Measurements from ENCODE around the gene MCM5. TPM values are rescaled to one million over a fixed set of nuclear protein-coding genes. Genes with fewer than 3 reads are reported as not detected.
"Not testable (repeated sequence)": the region's sequence is repeated elsewhere in the genome, so short reads cannot be mapped to it uniquely, and the experiment has no call there.

MCM5 gene
- total RNA-seq, 1 experiment from 2014 or later = 194 TPM

DNA sequence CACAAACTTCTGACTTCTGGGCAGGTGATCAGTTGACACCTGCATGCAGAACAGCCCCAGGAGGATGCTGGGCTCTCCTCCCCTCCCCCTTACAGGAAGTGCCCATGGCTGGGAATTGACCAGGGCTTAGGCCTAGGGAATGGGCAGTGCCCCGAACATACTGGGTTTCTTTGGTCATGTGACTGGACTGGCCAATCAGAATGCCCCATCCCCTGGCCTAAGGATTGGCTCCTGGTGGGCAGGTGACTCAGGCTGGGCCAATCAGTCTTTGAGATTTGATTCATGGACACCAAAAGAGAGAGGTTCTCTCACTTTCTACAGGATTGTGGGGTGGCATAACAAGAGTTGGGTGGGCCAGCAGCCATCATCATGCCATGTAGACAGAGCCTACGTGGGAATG, 37.1 kb downstream of the MCM5 start:
- TF ChIP-seq JUND (IDR thresholded peaks at IDR 0.05) = no peak
- TF ChIP-seq ZNF274 (IDR thresholded peaks at IDR 0.05; ENCODE audit: low read depth, low read length) = no peak
- TF ChIP-seq, protein P1, sequence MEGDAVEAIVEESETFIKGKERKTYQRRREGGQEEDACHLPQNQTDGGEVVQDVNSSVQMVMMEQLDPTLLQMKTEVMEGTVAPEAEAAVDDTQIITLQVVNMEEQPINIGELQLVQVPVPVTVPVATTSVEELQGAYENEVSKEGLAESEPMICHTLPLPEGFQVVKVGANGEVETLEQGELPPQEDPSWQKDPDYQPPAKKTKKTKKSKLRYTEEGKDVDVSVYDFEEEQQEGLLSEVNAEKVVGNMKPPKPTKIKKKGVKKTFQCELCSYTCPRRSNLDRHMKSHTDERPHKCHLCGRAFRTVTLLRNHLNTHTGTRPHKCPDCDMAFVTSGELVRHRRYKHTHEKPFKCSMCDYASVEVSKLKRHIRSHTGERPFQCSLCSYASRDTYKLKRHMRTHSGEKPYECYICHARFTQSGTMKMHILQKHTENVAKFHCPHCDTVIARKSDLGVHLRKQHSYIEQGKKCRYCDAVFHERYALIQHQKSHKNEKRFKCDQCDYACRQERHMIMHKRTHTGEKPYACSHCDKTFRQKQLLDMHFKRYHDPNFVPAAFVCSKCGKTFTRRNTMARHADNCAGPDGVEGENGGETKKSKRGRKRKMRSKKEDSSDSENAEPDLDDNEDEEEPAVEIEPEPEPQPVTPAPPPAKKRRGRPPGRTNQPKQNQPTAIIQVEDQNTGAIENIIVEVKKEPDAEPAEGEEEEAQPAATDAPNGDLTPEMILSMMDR (IDR thresholded peaks at IDR 0.05 in 2 of 3, conservative IDR thresholded peaks at IDR 0.05 in 1 of 3; ENCODE audit: borderline replicate concordance in 1 of 3, insufficient read depth in 1 of 3, low read depth in 2 of 3, low read length in 2 of 3) = no peak
- 0 out of 2 replicates have a peak, but pooled peaks have one; percentile 20 for TF ChIP-seq SP1 (IDR thresholded peaks at IDR 0.05; ENCODE audit: low read depth)
- no peak for TF ChIP-seq SIN3A (IDR thresholded peaks at IDR 0.05; ENCODE audit: low read depth)
- H3K4me1 ChIP-seq (ENCODE audit: control insufficient read depth in 1 of 2, insufficient read depth in 2 of 2, low read length in 2 of 2) = peaks cover 0 to 4% of the 10 kb centered on the region in 2 experiments; a peak in 1 of 4 replicates
- ChIA-PET CTCF (no interaction called here), POLR2A (no interaction called here), RAD21 (ENCODE audit: low non-redundant PET in 1 of 2, low total read pairs in 2 of 2, uncharacterized antibody in 2 of 2, unreplicated experiment in 2 of 2) (no interaction called here)
- DNase-seq (ENCODE audit: low read depth, low spot score) (peak; percentile 38), ATAC-seq (peak; percentile 85)
- H3K4me3 ChIP-seq (replicated peaks in 1 of 2; ENCODE audit: low read depth in 1 of 2, low read length in 2 of 2) = no peak overlapping the region
- no peaks in the 10 kb centered on the region for H3K79me2 ChIP-seq (ENCODE audit: insufficient read depth, low read length)
- H3K27me3 ChIP-seq (ENCODE audit: insufficient read depth, low read length) = no peaks in the 10 kb centered on the region
- no peaks in the 10 kb centered on the region for H4K20me1 ChIP-seq (ENCODE audit: insufficient read depth)
- no peak overlapping the region for H3K4me2 ChIP-seq (ENCODE audit: low read length)
- no TSS peak for BruUV-seq (replicated peaks)
- H3K27ac ChIP-seq (ENCODE audit: low read depth, low read length) = no peak overlapping the region; the same call in 1 of the 2 replicates
- intact Hi-C loops (cut with micrococcal nuclease) = loop anchor here (10.0 kb wide), 1 partner anchor 688 kb away; no protein-coding TSS in a partner anchor
- H3K36me3 ChIP-seq (ENCODE audit: control insufficient read depth in 1 of 2, insufficient read depth in 2 of 2, low read length in 2 of 2) = peaks cover 2 to 19% of the 10 kb centered on the region in 2 experiments; a peak in 2 of 4 replicates
- H3K9me3 ChIP-seq (ENCODE audit: control insufficient read depth in 1 of 2, insufficient read depth in 1 of 2, low read depth in 1 of 2, low read length in 2 of 2) = peaks cover 8 to 11% of the 10 kb centered on the region in 2 experiments; a peak in 2 of 4 replicates
- no peak overlapping the region for H3K9ac ChIP-seq (ENCODE audit: low read length)
- no peaks in the 10 kb centered on the region for H3K9me2 ChIP-seq (ENCODE audit: insufficient read depth)
- no peak overlapping the region for H2AFZ ChIP-seq (ENCODE audit: low read depth, low read length, poor library complexity, severe bottlenecking)

DNA sequence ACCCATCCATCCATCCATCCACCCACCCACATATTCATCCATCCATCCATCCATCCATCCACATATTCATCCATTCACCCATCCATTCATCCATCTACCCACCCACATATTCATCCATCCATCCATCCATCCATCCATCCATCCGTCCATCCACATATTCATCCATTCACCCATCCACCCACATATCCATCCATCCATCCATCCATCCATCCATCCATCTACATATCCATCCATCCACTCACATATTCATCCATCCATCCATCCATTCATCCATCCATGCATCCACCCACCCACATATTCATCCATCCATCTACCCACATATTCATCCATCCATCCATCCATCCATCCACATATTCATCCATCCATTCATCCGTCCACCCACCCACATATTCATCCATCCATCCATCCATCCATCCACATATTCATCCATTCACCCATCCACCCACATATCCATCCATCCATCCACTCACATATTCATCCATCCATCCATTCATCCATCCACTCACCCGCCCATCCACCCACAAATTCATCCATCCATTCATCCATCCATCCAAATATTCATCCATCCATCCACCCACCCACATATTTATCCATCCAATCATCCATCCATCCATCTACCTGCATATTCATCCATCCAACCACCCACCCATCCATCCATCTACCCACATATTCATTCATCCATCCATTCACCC, 38.9 kb downstream of the MCM5 start:
- H3K27me3 ChIP-seq (ENCODE audit: insufficient read depth, low read length); CTCF ChIA-PET; RAD21 ChIA-PET (ENCODE audit: low non-redundant PET in 1 of 2, low total read pairs in 2 of 2, uncharacterized antibody in 2 of 2, unreplicated experiment in 2 of 2); H3K9me3 ChIP-seq (ENCODE audit: control insufficient read depth in 1 of 2, insufficient read depth in 1 of 2, low read depth in 1 of 2, low read length in 2 of 2); H3K79me2 ChIP-seq (ENCODE audit: insufficient read depth, low read length); H4K20me1 ChIP-seq (ENCODE audit: insufficient read depth); H3K36me3 ChIP-seq (ENCODE audit: control insufficient read depth in 1 of 2, insufficient read depth in 2 of 2, low read length in 2 of 2); H2AFZ ChIP-seq (ENCODE audit: low read depth, low read length, poor library complexity, severe bottlenecking); H3K4me3 ChIP-seq (replicated peaks in 1 of 2; ENCODE audit: low read depth in 1 of 2, low read length in 2 of 2); DNase-seq (ENCODE audit: low read depth, low spot score); H3K9me2 ChIP-seq (ENCODE audit: insufficient read depth); BruUV-seq (replicated peaks); H3K9ac ChIP-seq (ENCODE audit: low read length); H3K4me1 ChIP-seq (ENCODE audit: control insufficient read depth in 1 of 2, insufficient read depth in 2 of 2, low read length in 2 of 2); ATAC-seq; H3K27ac ChIP-seq (ENCODE audit: low read depth, low read length); H3K4me2 ChIP-seq (ENCODE audit: low read length); POLR2A ChIA-PET: not testable (repeated sequence)
- intact Hi-C loops (cut with micrococcal nuclease) = loop anchor here (10.0 kb wide), 1 partner anchor 686 kb away; no protein-coding TSS in a partner anchor

Measured in HCT116 (cell line).